GM15510 (cell line): ENCODE measurements around the gene SLC26A4.

Source experiments
- POLR2A ChIP-seq: IDR thresholded peaks from 3 replicates; pipeline ENCODE4 v1.6.1; 2011; ENCODE audit warnings: borderline replicate concordance; ENCODE audit not compliant: insufficient read length; ENCODE audit errors: extremely low read depth

SLC26A4 gene

DNA sequence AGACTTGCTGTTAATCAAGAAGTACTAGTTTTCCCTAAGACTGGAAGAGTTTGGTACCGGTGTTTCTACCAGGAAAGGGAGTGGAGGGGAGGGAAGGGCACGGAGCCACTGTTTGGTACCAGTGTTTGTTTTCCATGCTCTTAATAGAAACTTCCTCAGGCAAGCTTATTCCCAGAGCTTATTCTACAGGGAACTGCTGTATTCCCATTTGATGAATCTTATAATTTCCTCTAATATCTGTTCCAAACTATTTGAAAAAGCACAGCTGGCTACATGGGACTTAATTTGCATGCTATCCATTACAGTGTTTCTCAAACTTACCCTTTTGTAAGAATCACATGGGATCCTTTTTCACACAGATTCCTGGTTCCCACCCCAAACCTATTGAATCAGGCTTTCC lies 23.7 kb downstream of the SLC26A4 start:
- no peak for TF ChIP-seq POLR2A

DNA sequence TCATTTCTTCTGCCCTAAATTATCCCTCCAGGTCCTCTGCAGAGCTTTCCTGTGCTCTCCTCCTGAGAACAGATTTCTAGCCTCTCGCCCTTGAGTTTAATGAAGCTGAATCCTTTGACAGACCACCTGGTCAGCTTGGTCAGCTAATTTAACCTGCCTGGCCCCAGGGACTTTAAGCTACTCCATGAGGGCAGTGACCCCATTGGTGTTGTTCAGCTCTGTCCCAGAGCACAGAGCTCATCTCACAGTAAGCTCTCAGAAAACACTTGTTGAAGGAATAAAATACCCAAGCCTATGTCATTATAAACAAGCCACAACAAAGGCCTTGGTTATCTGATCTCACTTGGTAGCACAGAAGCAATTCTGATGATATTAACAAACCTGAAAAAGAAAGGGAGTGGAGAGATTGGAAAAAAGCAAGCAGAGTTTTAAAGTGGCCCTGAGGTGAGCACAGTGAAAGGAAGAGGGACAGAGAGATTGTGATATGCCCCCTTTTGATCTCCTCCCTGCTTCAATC lies 24.4 kb downstream of the SLC26A4 start:
- no peak for TF ChIP-seq POLR2A

DNA sequence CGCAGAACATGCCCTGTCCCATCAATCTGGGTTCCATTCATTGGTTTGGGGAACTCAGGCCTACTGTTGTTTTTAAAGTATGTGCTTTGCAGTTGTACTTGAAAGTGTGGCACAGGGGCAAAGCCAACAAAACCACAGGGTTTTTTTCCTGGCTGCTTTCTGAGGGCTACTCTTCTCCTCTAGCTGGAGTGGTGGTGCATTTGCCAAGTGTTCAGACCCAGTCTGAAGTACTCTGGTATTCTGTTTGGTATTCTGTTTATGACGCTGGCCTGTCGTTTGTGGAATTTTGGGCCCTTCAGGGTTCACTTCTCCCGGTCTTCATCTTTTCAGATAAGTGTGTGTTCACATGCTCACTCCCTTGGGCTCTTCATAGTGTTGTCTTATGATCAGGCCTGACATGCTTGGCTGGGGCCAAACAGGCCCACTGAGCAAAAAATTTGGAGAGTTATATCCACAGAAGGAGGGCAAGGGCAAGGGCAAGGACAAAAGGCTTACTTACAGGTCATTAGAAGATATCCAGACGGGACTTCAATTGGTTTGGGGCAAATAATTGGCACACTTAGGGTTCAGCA lies 26.3 kb downstream of the SLC26A4 start:
- TF ChIP-seq POLR2A: no peak

DNA sequence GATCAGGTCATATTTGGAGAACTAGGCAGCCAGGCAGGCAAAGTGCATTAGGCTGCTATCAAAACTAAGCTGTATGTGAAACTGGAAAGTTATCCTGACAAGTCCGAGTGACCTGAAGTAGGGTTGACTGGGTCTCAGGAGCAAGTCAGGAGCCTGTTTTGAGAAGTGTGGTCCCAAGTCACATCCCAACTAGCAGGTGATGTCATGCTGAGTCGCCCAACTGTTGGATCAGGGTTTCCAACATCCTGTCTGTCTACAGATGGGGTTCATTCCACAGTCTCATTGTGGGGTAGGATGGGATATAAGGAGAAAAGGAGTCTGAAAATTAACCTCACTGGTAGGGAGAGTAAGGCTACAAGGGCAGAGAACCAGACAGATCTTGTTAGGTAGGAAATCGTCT lies 27.0 kb downstream of the SLC26A4 start:
- TF ChIP-seq POLR2A: no peak

DNA sequence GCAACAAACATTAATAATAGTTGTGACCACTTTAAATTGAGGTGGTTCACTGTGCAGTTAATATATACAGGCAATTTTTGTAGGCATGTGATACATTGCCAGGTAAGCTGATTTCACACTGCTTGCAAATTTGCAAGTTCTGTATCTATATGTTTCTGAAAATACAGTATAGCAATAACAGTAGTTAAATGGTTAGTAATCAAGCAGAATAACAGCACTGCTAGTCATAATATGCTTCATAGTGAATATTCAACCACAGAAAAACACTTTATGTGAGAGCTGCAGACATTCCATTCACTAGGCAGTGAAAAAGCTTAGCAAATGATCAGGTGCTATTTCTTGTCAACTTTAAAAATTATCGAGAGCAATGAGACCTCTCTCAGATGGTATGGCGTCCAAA lies 28.9 kb downstream of the SLC26A4 start:
- no peak for TF ChIP-seq POLR2A

DNA sequence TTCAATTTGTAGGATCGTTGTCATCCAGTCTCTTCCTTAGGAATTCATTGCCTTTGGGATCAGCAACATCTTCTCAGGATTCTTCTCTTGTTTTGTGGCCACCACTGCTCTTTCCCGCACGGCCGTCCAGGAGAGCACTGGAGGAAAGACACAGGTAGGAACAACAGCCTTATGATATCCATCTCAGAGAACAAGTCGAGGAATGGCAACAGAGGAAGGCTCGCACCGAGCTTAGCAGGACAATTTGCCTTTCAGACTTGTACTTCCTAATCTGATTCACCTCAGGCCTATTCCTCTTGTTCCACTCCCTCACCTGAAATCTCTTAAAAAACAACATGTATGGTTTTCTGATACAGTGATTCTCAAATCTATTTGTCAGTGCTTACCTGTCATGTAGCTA lies 29.5 kb downstream of the SLC26A4 start:
- no peak for TF ChIP-seq POLR2A

DNA sequence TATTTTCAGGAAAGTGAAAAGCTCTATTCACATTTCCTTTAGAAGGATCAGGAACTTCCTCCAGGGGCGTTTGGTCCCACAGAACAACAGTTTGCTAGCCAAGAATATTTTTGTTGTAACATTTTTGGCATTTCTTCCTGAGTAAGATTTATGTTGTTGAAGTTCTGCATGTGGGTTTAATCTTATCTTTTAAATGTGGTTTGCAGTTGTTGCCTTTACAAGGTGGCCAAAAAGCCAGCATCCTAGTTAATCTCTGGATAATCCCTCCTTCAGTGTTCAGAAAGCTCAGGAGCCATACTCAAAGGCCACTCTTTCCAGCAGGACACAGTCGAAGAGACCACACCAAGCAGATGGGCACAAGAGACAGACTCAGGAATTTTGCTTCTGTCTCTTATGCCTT lies 30.0 kb downstream of the SLC26A4 start:
- TF ChIP-seq POLR2A: no peak

DNA sequence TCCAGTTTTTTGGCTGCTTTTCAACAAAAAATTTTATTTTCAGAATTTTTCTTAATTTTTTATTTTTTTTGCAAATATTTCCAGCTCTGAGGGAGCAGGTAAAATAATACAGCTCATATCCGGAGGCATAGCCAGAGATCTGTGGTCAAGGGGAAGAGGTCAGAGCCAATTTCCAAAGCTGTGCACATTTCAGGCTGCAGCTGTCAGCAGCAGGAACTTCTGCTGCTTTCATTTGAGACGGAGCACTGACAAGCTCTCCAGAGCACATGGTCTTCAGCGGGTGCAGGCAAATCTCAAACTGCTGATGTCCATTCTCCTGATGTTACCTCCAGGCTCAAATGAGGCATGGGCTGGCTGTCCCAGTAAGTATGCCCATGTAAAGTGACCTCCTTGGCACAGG lies 31.1 kb downstream of the SLC26A4 start:
- no peak for TF ChIP-seq POLR2A

DNA sequence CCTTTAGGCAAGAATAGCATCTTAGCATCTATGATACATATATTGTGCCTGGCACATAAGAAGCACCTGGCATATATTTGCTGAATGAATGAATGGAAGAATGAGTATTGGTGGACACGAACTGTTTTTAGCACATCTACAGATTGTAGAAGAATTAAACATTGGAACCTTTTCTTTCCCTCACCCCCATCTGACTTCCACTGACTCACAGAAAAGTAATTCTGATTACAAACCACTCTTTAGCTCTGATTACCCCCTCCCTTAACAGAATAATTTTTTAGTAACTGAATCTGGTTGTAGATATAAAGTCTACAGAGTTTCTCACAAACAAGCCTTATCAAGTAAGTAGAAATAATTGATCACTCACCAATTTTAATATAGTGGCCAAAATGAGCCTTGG lies 31.9 kb downstream of the SLC26A4 start:
- no peak for TF ChIP-seq POLR2A

DNA sequence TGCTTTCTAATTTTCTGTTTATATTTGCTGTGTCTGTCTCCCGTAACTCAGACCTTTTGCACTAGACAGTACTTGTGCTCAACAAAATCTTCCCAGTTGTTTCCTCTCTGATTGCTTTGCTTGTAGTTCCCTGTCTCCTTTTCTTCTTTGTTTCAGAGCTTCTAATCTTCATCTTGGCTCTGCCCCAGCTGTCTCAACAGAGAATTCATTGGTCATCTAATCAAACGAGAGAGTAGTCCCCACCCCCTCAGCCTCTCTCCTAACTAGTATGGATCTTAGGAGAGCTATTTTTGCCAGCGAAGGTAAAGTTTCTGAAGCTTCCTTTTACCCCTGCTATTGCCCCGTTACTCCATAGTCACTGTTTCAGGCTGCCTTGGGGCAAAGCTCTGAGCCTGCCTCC lies 32.8 kb downstream of the SLC26A4 start:
- no peak for TF ChIP-seq POLR2A

DNA sequence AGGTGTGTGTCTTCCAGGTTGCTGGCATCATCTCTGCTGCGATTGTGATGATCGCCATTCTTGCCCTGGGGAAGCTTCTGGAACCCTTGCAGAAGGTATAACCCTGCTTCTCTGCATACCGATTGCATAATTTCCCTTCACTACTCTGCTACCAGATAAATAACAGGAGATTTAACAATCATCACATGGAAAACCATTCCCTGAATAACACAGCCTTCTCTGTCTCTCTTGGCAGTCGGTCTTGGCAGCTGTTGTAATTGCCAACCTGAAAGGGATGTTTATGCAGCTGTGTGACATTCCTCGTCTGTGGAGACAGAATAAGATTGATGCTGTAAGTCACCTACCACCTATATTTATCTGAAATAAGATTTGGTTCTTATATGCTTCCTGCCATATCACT lies 33.8 kb downstream of the SLC26A4 start:
- TF ChIP-seq POLR2A: no peak

DNA sequence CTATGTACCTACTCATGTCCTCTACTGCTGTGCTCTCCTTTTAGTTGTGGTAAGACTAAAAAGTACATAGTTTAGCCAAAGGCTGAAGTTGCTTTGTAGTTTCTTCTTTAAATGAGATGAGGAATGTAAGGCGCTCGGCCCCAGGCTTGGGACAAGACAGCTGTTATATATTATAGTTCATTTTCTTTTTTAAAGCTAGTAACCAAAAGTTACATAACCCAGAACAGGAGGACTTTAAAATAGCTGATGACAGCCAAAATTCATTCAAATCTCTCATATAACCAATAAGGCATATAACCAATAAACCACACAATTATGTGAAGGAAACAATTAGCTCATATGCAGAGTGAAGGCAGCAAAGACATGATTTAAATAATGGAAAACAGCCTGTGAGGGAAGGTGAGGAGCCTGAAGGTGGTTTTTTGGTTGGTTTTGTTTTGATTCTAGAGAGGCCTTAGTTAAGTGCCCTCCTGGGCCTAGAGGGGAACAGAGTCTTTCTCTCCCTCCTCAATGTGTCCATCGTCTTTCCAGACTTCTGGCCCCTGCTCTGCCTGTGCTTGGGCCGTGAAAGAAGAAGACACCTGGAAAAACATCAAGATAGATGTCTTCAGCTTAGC lies 35.8 kb downstream of the SLC26A4 start:
- no peak for TF ChIP-seq POLR2A

DNA sequence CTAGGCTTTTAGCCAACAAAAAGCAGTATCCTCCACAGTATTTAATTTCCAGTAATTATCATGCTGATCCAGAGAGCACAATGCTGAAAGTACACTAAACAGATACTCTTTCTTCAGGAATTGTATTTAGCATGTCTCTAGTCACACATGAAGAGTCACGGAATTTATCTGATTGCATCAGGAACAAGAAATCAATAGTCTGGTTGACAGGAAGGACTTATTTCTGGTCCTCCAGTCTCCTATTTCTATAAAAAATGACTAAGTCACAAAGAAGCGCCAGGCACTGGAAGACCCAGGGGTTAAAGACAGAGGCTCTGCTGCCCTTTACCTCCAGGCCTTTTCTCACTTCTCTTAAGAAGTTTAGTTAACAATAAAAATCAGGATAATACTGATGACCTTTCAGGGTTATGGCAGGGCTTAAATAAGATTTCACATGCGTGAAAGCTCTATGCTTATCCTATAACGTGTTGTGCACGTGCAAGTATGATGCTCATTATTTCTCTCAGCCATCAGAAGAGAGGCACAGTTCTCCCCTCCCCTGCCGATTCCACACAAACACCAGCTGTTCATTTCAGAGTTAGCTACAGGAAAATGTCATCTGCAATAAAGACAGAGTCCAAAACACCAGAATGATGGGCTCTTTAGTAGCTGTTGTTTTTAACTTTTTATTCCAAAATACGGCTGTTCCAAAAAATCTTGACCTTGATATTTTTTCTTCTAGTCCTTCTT lies 36.9 kb downstream of the SLC26A4 start:
- no peak for TF ChIP-seq POLR2A

DNA sequence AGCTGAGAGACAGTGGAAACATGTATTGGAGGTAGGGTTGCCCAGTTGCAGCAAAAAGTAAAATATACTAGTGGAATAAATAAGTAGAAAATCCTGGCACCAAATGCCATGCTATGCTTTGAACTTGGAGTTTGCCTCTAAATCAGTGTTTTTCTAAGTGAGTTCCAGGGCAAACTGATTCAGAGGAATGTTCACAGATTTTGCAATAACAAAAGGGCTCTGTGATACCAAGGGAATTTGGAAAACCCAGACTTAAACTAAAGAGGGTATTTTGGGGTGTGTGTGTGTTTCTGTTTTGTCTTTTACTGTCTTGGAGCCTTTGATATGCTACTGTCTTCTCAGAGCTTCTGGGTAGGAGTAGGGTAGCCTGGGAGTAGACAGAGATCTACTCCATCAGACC lies 39.9 kb downstream of the SLC26A4 start:
- no peak for TF ChIP-seq POLR2A

DNA sequence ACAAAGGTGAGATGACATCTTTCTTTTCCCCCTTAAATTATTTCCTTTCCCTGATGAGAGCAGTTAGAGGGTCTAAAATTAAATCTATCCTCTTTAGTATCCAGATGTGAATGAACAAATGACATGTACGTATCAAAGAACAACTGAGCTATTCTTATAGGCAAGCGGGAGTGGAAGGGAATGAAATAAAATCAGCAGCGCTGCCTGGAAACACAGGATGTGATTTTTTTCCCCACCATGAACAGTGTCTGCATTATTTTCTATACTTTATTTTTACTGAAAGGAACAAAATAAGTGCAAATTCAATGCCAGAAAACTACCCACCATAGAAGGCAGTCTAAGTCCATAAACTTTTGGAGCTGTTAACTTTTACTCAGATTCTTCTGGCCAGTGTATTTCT lies 40.6 kb downstream of the SLC26A4 start:
- TF ChIP-seq POLR2A: no peak

DNA sequence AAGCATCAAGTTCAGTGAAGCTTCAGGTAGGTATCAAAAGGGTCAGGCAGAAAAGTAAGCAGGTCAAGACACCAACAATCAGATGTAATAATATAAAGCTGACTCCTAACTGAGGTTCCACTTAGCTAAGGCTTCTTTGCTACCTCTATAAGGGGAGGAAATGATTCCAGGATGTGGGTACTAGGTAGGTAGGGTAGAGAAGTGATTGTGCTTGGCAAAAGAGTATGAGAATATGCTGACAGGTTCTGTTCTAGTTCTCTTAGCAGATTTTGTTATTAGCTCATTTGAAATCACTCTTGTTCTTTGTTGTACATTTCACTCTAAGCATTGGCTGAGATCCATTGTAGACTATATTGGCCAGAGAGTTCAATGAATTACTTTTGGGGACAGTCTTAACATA lies 42.6 kb downstream of the SLC26A4 start:
- no peak for TF ChIP-seq POLR2A
